ENCODE data around the gene NT5C2.
"Not testable (repeated sequence)": the region's sequence is repeated elsewhere in the genome, so short reads cannot be mapped to it uniquely, and the experiment has no call there.

Gene NT5C2

GRCh38 chr10:103199488-103199887 is 6.4 kb upstream of the NT5C2 start:
- no peak for DNase-seq (ENCODE audit: low spot score)

GRCh38 chr10:103198648-103199047 is 5.6 kb upstream of the NT5C2 start:
- no peak for DNase-seq (ENCODE audit: low spot score)

GRCh38 chr10:103197903-103198302 is 4.8 kb upstream of the NT5C2 start:
- DNase-seq (ENCODE audit: low spot score), result no peak

GRCh38 chr10:103197174-103197573 is 4.1 kb upstream of the NT5C2 start:
- DNase-seq (ENCODE audit: low spot score), result no peak

GRCh38 chr10:103196516-103196915 is 3.4 kb upstream of the NT5C2 start:
- no peak for DNase-seq (ENCODE audit: low spot score)

GRCh38 chr10:103193820-103194529 is 903 bp upstream of the NT5C2 start:
- no peak for DNase-seq (ENCODE audit: low spot score)

- peak; percentile 45 for DNase-seq (ENCODE audit: low spot score)
Observed at GRCh38 chr10:103192451-103193106, 493 bp downstream of the NT5C2 start.

- no peak for DNase-seq (ENCODE audit: low spot score)
Observed at GRCh38 chr10:103192089-103192450, 1.0 kb downstream of the NT5C2 start.

GRCh38 chr10:103191198-103191597 is 1.9 kb downstream of the NT5C2 start:
- DNase-seq (ENCODE audit: low spot score), result not testable (repeated sequence)

GRCh38 chr10:103188853-103189252 is 4.2 kb downstream of the NT5C2 start:
- no peak for DNase-seq (ENCODE audit: low spot score)

GRCh38 chr10:103186128-103186527 is 6.9 kb downstream of the NT5C2 start:
- DNase-seq (ENCODE audit: low spot score), result no peak

GRCh38 chr10:103184615-103185014 is 8.5 kb downstream of the NT5C2 start:
- DNase-seq (ENCODE audit: low spot score), result no peak

- not testable (repeated sequence) for DNase-seq (ENCODE audit: low spot score)
Observed at GRCh38 chr10:103183991-103184451, 9.1 kb downstream of the NT5C2 start.

- DNase-seq (ENCODE audit: low spot score), result peak; percentile 3
Observed at GRCh38 chr10:103181244-103181643, 11.8 kb downstream of the NT5C2 start.

- DNase-seq (ENCODE audit: low spot score), result no peak
Observed at GRCh38 chr10:103180491-103180890, 12.6 kb downstream of the NT5C2 start.

GRCh38 chr10:103177123-103177522 is 15.9 kb downstream of the NT5C2 start:
- no peak for DNase-seq (ENCODE audit: low spot score)

- no peak for DNase-seq (ENCODE audit: low spot score)
Observed at GRCh38 chr10:103175580-103176285, 17.3 kb downstream of the NT5C2 start.

GRCh38 chr10:103174324-103174723 is 18.7 kb downstream of the NT5C2 start:
- DNase-seq (ENCODE audit: low spot score), result not testable (repeated sequence)

- no peak for DNase-seq (ENCODE audit: low spot score)
Observed at GRCh38 chr10:103171278-103171677, 21.8 kb downstream of the NT5C2 start.

GRCh38 chr10:103168438-103168837 is 24.6 kb downstream of the NT5C2 start:
- DNase-seq (ENCODE audit: low spot score), result no peak

- DNase-seq (ENCODE audit: low spot score), result not testable (repeated sequence)
Observed at GRCh38 chr10:103167554-103167953, 25.5 kb downstream of the NT5C2 start.

- DNase-seq (ENCODE audit: low spot score), result no peak
Observed at GRCh38 chr10:103166523-103166922, 26.5 kb downstream of the NT5C2 start.

Measured in CD4-positive, alpha-beta T cell treated with Interleukin-6 at 100 ng/mL for 8 hours (primary cell).